Activated CD4-positive, CD25-positive, alpha-beta regulatory T cell treated with anti-CD3 and anti-CD28 coated beads, Interleukin-2, amount 50 U/mL, for 24 hours (primary cell): ENCODE data around the gene SLC16A2.
A peak's percentile ranks its signal among the peaks of the same experiment; 100 is the strongest.

ENCODE experiments used
- ATAC-seq, 2 donors: fragments of 150-1000 bp; cut with Tn5 transposase; one replicate each; pipeline ENCODE4 v1.10.0; 2021; ENCODE audit warnings: mild to moderate bottlenecking in 1 of 2, moderate library complexity in 1 of 2

Gene SLC16A2

DNA sequence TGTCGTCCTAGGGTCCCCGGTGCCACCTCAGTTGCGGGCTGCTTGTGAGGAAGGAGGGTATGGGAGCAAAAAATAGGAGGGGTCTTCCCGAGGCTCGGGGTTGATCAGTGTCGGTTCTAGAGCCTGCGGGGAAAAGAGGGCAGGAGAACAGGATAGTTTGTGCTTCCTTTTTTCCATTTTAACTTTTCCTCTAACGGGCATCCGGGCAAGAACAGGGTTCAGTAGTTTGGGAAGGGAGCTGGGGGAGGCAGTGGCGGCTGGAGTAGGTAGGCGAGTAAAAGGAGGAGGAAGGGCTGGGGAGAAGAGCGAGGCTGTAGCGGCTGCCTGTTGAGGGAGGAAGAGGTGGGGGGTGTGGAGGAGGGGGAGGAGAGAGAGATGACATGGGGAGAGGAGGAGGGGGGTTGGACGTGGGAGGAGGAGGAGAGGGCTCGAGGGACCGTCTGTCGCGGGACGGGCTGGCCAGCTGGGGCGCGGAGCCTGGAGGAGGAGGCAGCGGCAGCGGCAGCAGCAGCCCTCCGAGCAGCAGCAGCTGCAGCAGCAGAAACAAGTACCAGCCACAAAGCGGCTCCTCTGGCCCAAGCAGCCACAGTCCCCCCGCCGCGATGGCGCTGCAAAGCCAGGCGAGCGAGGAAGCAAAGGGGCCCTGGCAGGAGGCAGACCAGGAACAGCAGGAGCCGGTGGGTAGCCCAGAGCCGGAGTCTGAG lies at the start of gene SLC16A2:
TSS of gene SLC16A2 (plus strand) at position 458 of the 704 bp plus-strand sequence. CDS start at position 603, 145 bp downstream.
- peak in 1 of 2 donors; percentile 25 for ATAC-seq

GRCh38 chrX:74372272-74372671 lies 49.0 kb upstream of the SLC16A2 start:
- ATAC-seq: no peak

- ATAC-seq: no peak
Observed at GRCh38 chrX:74377282-74377681, 44.0 kb upstream of the SLC16A2 start.

DNA sequence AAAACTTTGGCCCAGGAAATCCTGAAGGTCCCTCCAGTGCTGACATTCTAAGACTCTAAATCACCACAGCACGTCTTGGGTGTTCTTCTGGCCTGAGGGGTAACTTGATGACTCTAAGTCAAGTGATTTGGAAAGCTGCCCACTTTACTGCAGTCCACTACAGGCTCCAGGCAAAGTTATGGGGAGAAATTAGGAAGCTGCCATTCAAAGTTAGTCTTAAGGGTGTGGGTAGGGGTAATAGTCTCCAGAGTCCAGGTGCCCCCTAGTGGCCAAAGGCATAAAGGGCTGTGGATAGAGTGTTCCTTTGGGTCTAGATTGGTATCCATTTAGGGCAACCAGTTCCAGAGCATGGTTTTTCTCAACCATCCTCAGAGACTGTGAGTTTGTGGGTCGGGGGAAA lies 38.7 kb upstream of the SLC16A2 start:
- peak; percentile 55 to 58 for ATAC-seq

GRCh38 chrX:74383611-74384010 lies 37.7 kb upstream of the SLC16A2 start:
- no peak for ATAC-seq

- ATAC-seq: no peak
Observed at GRCh38 chrX:74389016-74389722, 32.1 kb upstream of the SLC16A2 start.

GRCh38 chrX:74395556-74395955 lies 25.7 kb upstream of the SLC16A2 start:
- no peak for ATAC-seq

DNA sequence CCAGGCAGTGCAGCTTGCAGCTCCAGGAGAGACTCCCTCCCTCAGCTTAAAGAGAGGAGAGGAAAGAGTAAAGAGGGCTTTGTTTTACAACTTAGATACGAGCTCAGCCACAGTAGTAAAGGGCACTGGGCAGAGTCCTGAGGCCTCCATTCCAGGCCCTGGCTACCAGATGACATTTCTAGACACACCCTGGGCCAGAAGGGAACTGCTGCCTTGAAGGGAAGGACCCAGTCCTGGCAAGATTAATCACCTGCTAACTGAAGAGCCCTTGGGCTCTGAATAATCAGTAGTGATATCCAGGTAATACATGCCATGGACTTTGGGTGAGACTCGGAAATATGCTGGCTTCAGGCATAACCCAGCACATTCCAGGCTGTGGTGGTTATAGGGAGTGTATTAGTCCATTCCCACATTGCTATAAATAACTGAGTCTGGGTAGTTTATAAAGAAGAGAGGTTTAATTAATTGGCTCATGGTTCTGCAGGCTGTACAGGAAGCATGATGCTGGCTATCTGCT lies 15.3 kb upstream of the SLC16A2 start:
- ATAC-seq: no peak

DNA sequence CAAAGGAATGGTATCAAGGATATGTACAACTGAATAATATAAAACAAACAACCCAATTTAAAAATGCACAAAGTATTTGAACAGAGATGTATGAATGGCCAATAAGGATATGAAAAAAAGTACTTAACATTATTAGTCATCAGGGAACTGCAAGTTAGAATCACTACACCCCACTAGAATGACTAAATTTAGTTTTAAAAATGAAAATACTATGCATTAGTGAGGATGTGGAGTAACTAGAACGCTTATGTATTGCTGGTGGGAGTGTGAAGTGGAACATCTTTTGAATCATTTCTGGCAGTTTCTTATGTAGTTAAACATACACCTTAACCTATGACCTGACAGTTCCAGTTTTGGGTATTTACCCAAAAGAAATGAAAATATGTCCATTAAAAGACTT lies 13.0 kb upstream of the SLC16A2 start:
- no peak for ATAC-seq

- ATAC-seq: no peak
Observed at GRCh38 chrX:74419864-74420195, 1.5 kb upstream of the SLC16A2 start.

DNA sequence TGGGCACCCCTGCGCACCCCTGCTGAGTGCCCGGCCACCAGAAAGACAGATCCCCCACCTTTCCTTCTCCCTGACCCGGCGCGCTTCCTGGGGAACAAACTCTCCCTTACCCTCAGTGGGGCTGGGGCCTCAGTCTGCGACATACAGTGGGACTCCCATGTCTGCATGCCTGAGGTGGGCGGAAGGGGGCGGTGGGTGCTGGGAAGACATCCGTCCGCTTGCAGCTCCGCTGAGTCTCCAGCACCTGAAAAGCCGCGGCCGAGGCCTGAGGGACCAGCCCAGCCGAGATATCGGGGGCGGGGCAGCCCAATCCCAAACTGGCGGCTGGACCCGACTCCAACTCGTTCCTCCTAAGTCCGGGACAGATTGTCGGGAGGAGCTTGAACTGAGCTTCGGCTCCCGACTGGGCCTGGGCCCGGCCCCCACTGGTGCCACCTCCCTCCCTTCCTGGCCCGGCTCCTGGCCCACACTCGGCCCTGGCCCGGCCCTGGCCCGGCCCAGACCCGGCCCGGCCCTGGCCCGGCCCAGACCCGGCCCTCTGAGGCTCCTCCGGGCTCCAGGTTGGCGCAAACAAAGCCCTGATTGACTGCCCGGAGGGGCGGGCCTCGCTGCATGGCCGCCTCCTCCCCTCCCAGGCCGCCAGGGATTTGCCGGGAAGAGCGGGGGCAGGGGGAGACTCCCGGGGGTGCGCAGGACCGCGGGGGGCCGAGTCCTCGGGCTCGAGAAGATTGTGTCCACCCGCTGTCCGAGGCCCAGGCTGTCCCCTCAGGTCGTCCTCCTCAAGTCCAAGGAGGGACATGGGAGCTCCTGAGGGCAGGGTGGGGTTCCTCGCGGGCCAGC lies 877 bp upstream of the SLC16A2 start:
- peak in 1 of 2 donors; percentile 27 for ATAC-seq

DNA sequence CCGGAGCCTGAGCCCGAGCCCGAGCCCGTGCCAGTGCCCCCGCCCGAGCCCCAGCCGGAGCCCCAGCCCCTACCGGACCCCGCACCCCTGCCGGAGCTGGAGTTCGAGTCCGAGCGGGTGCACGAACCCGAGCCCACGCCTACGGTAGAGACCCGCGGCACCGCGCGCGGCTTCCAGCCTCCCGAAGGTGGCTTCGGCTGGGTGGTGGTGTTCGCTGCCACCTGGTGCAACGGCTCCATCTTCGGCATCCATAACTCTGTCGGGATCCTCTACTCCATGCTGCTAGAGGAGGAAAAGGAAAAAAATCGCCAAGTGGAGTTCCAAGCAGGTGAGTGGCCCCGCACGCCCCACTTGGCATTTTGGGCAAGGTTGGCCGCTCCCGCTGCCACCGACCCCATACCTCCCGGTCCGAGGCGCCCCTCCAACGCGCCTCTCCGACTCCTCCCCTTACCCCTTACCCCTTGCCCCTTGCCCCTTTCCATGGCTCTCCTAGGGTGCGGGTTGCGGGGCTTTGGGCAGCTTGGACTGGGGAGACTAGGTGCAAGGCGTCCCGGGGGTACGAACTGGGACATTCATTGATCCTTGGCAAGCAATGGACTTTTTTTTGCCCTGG lies 553 bp downstream of the SLC16A2 start:
- ATAC-seq: no peak

DNA sequence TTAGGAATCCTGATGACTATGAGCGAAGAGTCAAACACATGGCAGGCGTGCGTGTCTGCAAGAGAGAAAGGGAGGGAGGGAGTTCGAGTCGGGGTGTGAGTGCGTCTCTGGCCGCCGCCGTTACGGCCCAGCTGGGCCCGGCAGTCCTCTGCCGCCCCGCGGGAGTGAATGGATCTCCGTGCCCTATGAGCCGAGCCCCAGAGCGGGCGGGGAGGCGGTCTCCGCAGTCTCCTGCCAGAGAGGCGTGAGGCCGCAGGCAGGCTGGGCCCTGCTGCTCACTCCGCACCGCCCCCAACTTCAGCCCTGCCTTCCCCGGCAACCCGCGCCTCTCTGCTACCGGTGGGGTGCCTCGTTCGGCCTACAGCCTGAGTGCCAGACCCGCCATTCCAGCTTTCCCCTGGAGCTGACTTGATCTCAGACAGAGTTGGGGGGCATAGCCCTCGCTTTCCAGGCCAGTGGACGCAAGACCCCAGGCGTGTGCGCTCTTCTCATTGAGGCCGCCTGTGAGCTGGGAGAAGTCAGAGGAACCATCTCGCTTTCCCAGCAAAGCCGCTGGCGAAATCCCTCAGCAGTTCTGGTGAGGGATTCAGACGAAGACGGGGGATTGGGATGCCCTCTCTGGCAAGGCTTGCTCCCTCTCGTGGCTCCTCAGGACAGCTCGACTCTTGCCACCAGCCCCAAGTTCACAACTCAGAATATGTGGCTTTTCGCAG lies 1.4 kb downstream of the SLC16A2 start:
- no peak for ATAC-seq

- no peak for ATAC-seq
Observed at GRCh38 chrX:74423289-74423998, 2.2 kb downstream of the SLC16A2 start.

DNA sequence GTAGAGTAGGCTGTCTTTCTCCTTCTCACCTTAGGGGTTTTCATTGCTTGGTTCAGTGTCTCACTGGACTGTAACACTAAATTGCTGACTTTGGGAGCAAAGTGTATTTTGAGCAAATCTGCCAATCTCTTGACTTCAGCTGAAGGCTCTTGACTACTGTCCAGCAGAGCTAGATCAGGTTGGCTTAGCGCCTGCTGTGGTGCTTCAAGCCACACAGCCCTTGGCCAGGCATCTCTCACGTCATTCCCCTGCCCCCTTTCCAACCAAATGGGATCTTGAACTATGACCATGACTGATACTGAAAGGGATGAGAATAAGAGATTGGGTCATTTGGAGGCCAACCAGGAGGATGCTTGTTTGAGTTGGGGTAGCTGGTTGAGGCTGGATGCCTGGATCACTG lies 4.8 kb downstream of the SLC16A2 start:
- ATAC-seq: no peak

GRCh38 chrX:74426615-74427014 lies 5.3 kb downstream of the SLC16A2 start:
- no peak for ATAC-seq

DNA sequence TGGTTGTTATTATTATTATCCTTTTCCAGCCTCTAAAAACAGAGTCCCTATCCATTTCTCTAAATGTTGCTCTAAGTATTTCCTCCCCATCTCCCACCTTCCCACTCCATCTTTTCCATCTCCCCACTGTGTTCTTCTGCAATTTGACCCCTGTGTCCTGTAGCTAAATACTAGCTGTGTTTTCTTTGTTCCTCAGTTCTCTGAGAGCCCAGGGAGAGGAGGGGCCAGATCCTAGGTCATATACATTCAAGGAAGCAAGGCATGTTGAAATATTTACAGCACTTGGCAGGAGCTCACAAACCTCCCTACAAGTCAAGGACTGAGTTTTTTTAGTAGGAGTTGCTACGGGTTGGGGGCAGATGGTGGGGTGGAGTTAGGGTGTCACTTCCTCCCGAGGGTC lies 10.5 kb downstream of the SLC16A2 start:
- ATAC-seq: no peak

GRCh38 chrX:74434336-74434735 lies 13.0 kb downstream of the SLC16A2 start:
- ATAC-seq: no peak

DNA sequence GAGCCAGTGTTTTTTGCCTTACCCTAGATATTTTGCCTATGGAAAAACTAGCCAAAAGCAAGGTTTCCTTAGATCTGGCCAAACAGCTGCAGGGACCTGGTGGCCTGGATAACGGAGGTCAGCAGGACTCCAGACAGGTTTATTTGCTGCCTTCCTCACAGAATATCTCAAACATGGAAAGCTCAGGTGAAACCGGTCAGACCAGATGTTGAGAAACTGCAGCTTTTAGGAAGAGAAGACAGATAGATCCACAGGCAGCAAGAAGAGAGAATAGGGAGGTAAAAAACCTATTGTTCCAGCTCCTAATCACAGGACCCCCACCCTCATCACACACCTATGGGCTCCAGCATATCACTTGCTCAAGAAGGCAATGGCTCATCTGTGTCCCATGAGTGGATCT lies 16.2 kb downstream of the SLC16A2 start:
- no peak for ATAC-seq

DNA sequence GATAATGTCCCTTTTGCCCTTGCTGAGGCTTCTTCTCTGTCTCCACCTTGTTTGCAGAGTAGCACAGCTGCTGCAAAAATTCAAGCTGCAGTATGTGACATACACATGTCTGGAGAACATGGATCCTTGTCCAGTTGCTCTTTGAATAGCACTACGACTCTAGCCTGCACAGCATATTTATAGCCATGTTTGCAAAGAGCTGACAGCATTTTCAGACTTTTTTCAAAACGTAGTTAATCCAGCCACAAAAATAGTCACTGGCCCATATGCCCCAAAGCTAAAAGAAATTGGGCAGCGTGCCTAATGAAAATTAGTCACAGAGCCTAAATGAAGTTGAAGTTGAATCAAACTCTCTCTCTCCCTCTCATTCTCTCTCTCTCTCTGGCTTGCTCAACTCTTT lies 17.5 kb downstream of the SLC16A2 start:
- ATAC-seq: no peak

DNA sequence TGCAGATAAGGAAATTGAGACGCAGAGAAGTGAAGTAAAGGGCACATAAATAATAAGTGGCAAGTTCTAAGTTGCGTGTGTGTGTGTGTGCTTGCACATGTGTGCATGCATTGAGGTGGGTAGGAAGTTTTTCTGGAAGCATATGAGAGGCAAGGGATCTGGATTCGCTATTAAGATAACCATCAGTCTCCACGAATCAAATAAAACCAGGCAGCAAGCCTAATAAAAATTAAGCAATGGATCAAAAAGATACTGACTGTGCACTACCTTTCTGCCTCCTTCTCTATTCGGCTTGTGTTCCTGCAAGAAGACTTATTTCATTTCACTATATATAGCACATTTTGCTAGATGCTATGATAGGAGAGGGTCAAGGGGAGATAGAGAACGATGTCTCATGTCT lies 23.8 kb downstream of the SLC16A2 start:
- no peak for ATAC-seq

DNA sequence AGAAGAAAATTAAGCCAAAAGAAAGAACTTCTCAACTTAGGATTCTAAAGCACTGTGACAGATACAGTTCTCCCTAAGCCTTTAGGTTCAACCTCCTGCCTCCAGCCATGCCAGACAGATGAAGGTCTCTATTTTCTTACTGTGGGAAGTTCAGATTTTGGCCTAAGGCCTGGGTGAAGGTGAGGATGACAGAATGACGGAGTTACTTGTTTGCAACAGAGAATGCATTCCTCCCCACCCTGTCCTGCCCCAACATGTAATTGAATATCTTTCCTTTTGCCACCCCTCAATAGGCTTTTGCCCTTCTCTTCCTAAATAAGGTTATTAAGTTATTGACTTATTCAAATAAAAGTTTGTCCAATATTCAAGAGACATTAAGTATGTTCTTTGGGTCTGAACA lies 25.6 kb downstream of the SLC16A2 start:
- no peak for ATAC-seq
